Measurements from ENCODE around the gene TSPAN12. TPM values are rescaled to one million over a fixed set of nuclear protein-coding genes. Genes with fewer than 3 reads are reported as not detected.

Gene TSPAN12
- total and polyA plus RNA-seq, 2 of the 8 experiments (the other 6 are each of a cell fraction or from before 2014, with no cell fraction given): 6.1 to 17.9 TPM

- no peak for TF ChIP-seq ATF3 (IDR thresholded peaks at IDR 0.05; ENCODE audit: insufficient read depth, low read depth, low read length)
- TF ChIP-seq TEAD4 (IDR thresholded peaks at IDR 0.05; ENCODE audit: low read depth, low read length): no peak
- no peak for TF ChIP-seq NRF1 (IDR thresholded peaks at IDR 0.05; ENCODE audit: low read depth, low read length)
- no peak for TF ChIP-seq SIRT6 (IDR thresholded peaks at IDR 0.05; ENCODE audit: low read length)
- no peak for TF ChIP-seq KDM5A (IDR thresholded peaks at IDR 0.05; ENCODE audit: low read length)
- TF ChIP-seq CEBPB (IDR thresholded peaks at IDR 0.05; ENCODE audit: low read depth, low read length): no peak
- TF ChIP-seq BACH1 (IDR thresholded peaks at IDR 0.05; ENCODE audit: low read length): peak; percentile 26; the same call in 1 of the 2 replicates
- TF ChIP-seq NANOG (IDR thresholded peaks at IDR 0.05; ENCODE audit: insufficient read depth, low read depth, low read length, poor library complexity, severe bottlenecking): no peak
- TF ChIP-seq SP2 (IDR thresholded peaks at IDR 0.05; ENCODE audit: low read length): no peak
- TF ChIP-seq SP1 (IDR thresholded peaks at IDR 0.05; ENCODE audit: low read depth, low read length): no peak
- peak; percentile 67 for TF ChIP-seq CREB1 (IDR thresholded peaks at IDR 0.05)
- TF ChIP-seq RXRA (IDR thresholded peaks at IDR 0.05; ENCODE audit: insufficient read depth, low read depth, low read length): no peak
- no peak for TF ChIP-seq USF2 (IDR thresholded peaks at IDR 0.05; ENCODE audit: low read length)
- TF ChIP-seq POLR2A (IDR thresholded peaks at IDR 0.05; ENCODE audit: control extremely low read depth in 1 of 2, low read depth in 2 of 2, low read length in 2 of 2): no peak
- no peak for TF ChIP-seq RAD21 (IDR thresholded peaks at IDR 0.05 in 1 of 2, conservative IDR thresholded peaks at IDR 0.05 in 1 of 2; ENCODE audit: low read depth in 2 of 2, low read length in 2 of 2)
- TF ChIP-seq ATF2 (IDR thresholded peaks at IDR 0.05; ENCODE audit: low read length): no peak
- TF ChIP-seq TCF12 (IDR thresholded peaks at IDR 0.05; ENCODE audit: low read depth, low read length): no peak
- TF ChIP-seq SP4 (IDR thresholded peaks at IDR 0.05; ENCODE audit: low read length): no peak
- TF ChIP-seq TBP (IDR thresholded peaks at IDR 0.05; ENCODE audit: low read depth, low read length): no peak
- TF ChIP-seq SAP30 (IDR thresholded peaks at IDR 0.05; ENCODE audit: insufficient read depth, insufficient replicate concordance, low read length): no peak
- no peak for TF ChIP-seq RFX5 (IDR thresholded peaks at IDR 0.05; ENCODE audit: borderline replicate concordance, low read depth, low read length)
- no peak for TF ChIP-seq BRCA1 (IDR thresholded peaks at IDR 0.05; ENCODE audit: low read depth, low read length)
- TF ChIP-seq MAFK (IDR thresholded peaks at IDR 0.05; ENCODE audit: low read depth, low read length): no peak
Measured at GRCh38 chr7:120856621-120857352, 1.2 kb downstream of the TSPAN12 start (continued).

Data from H1 (cell line).